ENCODE data around the gene CPNE6. TPM values are rescaled to one million over a fixed set of nuclear protein-coding genes. Genes with fewer than 3 reads are reported as not detected.

CPNE6 gene
- total RNA-seq, 6 experiments from 2014 or later, result not detected

DNA sequence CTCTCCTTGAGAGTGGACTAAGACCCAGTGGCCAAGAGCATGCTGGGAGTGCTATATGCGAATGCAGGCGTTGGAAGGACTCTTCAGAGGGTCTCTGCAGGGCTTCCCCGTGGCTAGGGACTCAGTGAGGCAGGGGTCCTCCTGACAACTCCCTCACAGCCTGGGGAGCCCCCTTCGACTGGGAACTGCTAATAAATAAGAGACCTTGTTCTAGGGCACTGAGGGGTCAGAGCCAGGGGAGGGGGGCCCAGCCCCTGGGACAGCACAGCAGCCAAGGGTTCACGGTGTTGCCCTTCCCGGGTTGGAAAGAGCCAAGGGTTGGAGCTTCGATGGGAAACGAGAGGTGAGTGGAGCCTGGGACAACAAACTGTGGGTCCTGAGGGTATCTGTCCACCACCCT lies 6.0 kb upstream of the CPNE6 start:
- peaks cover 52% of the 10 kb centered on the region for H3K27me3 Mint-ChIP-seq (ENCODE audit: insufficient read depth)
- H3K9me3 Mint-ChIP-seq, result no peaks in the 10 kb centered on the region
- TF ChIP-seq, protein P1, sequence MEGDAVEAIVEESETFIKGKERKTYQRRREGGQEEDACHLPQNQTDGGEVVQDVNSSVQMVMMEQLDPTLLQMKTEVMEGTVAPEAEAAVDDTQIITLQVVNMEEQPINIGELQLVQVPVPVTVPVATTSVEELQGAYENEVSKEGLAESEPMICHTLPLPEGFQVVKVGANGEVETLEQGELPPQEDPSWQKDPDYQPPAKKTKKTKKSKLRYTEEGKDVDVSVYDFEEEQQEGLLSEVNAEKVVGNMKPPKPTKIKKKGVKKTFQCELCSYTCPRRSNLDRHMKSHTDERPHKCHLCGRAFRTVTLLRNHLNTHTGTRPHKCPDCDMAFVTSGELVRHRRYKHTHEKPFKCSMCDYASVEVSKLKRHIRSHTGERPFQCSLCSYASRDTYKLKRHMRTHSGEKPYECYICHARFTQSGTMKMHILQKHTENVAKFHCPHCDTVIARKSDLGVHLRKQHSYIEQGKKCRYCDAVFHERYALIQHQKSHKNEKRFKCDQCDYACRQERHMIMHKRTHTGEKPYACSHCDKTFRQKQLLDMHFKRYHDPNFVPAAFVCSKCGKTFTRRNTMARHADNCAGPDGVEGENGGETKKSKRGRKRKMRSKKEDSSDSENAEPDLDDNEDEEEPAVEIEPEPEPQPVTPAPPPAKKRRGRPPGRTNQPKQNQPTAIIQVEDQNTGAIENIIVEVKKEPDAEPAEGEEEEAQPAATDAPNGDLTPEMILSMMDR (IDR thresholded peaks at IDR 0.05), result no peak
- H3K36me3 Mint-ChIP-seq (ENCODE audit: low read depth), result no peaks in the 10 kb centered on the region
- H3K27ac Mint-ChIP-seq, result no peak overlapping the region
- no peak for DNase-seq
- no peak overlapping the region for H3K4me3 Mint-ChIP-seq
- H3K4me1 Mint-ChIP-seq (ENCODE audit: low read depth), result no peaks in the 10 kb centered on the region

DNA sequence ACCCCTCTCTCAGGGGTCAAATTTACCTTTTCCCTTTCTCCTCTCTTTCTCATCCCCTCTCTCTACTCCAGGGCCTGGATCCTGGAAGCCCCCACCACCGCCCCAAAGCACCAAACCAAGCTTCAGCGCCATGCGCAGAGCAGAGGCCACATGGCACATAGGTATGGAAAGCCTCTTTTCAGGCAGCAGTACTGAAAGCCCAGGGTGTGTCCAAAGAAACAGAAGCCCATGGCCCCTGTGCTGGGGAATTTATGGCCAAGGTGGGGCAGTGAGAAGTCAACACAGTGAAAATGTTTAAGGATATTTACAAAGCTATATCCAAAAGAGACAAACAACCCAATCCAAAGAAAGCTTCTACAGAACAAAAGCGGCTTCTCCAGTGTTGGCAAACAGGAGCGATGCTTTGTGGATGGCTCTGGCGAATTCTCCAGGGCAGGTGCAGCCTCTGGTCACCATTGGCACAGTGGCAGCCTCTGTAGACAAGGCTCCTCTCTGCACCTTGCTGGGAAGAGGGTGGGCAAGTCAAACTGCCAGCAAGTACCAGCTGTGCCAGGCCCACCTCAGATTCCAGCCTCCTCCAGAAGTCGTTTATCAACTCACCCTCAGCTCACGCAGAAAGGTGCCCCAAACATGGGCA lies 4.7 kb upstream of the CPNE6 start:
- peaks cover 48% of the 10 kb centered on the region for H3K27me3 Mint-ChIP-seq (ENCODE audit: insufficient read depth)
- no peak overlapping the region for H3K27ac Mint-ChIP-seq
- no peak for DNase-seq
- H3K9me3 Mint-ChIP-seq, result no peaks in the 10 kb centered on the region
- no peaks in the 10 kb centered on the region for H3K36me3 Mint-ChIP-seq (ENCODE audit: low read depth)
- H3K4me3 Mint-ChIP-seq, result no peak overlapping the region
- no peaks in the 10 kb centered on the region for H3K4me1 Mint-ChIP-seq (ENCODE audit: low read depth)
- TF ChIP-seq, protein P1 (IDR thresholded peaks at IDR 0.05), result no peak

DNA sequence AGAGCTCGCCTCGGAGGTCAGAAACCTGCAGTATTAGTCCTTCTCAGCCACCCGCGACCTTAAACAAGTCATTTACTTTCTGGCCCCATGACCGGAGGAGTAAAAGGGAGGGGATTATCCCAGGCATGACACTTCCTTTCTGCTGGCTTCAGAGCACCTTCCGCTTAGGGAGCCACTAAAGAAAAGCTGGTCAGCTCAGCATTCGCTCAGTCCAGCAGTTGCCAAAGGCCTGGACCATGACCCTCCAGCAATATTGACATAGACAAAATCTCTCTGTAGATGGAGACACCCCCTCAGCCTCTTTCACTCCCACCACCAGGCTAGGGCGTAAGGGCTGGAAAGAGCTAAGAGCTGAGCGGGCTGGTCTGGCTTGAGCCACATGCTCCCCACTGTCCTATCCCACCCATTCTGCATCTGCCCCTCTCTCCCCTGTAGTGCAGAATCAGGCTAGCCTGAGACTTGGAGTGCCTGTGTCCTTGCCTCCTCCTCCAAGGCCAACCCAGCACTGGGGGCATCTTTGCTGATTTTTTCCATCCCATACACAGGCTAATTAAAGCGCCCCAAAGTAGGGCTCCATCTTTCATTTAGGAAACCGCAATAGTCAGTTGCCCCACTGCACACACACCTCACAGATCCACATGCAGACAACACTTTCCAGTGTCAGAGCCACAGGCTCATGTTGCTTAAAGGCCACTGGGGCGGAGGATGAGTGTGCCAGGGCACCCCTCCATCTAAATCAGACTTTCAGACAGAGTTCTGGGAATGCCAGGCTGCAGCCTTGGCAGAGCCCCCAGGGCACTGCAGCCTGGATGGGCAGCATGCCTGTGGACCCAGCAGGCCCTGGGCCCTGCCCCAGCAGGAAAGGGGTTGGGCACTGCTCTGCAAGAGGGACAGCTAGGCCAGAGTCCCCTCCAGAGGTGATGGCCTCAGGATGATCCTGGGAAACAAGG lies 4.0 kb upstream of the CPNE6 start:
- DNase-seq, result no peak
- Mint-ChIP-seq H3K27ac (no peak overlapping the region), H3K27me3 (ENCODE audit: insufficient read depth) (peaks cover 46% of the 10 kb centered on the region), H3K36me3 (ENCODE audit: low read depth) (no peaks in the 10 kb centered on the region), H3K4me1 (ENCODE audit: low read depth) (no peaks in the 10 kb centered on the region), H3K4me3 (no peak overlapping the region), H3K9me3 (no peaks in the 10 kb centered on the region)
- TF ChIP-seq, protein P1 (IDR thresholded peaks at IDR 0.05), result no peak

DNA sequence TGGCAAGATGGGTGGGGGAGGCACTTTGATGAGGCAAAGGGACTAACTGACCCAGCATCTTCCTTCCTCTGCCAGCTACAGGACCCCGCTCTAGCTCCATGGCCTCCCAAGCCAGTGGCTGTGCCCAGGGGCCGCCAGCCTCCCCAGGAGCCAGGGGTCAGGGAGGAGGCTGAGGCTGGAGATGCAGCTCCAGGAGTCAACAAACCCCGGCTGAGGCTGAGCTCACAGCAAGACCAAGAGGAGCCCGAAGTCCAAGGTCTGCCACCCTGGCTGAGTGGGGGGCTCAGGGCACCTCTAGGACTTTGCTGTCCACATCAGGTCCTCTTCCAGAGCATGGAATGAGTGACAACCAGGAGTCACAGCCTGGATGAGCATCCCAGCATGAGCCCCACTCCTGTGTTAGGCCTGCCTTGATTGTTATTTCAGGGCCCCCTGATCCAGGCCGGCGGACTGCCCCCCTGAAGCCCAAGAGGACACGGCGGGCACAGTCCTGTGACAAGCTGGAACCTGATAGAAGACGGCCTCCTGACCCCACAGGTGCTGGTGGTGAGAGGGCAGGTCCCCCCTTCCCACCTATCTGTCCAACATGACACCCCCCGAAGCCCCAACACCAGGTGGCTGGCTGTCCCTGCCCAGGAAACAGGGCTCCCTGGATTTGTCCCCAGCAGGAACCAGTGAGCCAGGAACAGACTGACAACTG lies 2.5 kb upstream of the CPNE6 start:
- Mint-ChIP-seq H3K9me3 (no peaks in the 10 kb centered on the region), H3K4me1 (ENCODE audit: low read depth) (no peaks in the 10 kb centered on the region), H3K27ac (no peak overlapping the region), H3K27me3 (ENCODE audit: insufficient read depth) (peaks cover 43% of the 10 kb centered on the region), H3K36me3 (ENCODE audit: low read depth) (no peaks in the 10 kb centered on the region), H3K4me3 (no peak overlapping the region)
- no peak for DNase-seq
- TF ChIP-seq, protein P1 (IDR thresholded peaks at IDR 0.05), result no peak

DNA sequence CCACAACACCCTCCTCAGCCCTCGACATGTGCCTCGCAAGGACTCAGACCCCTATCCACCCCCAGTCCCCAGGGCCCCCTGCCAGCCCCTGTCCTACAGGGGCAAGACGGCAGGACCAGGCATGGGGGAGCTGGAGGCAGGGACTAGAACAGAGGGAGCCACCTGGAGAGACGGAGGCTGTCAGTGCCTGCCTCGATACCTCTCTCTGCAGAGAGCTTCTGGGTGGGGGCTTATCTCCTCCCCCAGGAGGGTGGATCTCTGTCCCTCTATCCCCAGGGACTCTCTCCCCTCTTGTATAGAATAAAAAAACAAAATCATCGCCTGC lies 2.0 kb upstream of the CPNE6 start:
- peaks cover 43% of the 10 kb centered on the region for H3K27me3 Mint-ChIP-seq (ENCODE audit: insufficient read depth)
- DNase-seq, result no peak

More for the DNA sequence above, 2.0 kb upstream of the CPNE6 start:
- no peak overlapping the region for H3K4me3 Mint-ChIP-seq
- H3K27ac Mint-ChIP-seq, result no peak overlapping the region
- TF ChIP-seq, protein P1 (IDR thresholded peaks at IDR 0.05), result no peak
- no peaks in the 10 kb centered on the region for H3K36me3 Mint-ChIP-seq (ENCODE audit: low read depth)
- H3K4me1 Mint-ChIP-seq (ENCODE audit: low read depth), result no peaks in the 10 kb centered on the region
- no peaks in the 10 kb centered on the region for H3K9me3 Mint-ChIP-seq

Data from HFFc6 (cell line).